GM19099 (cell line): ENCODE results near the gene SYPL1.

Source experiments
- POLR2A ChIP-seq: IDR thresholded peaks from 3 replicates; pipeline ENCODE4 v1.6.1; 2011; ENCODE audit warnings: low read depth; ENCODE audit not compliant: insufficient read length; ENCODE audit errors: extremely low read depth

The SYPL1 gene

DNA sequence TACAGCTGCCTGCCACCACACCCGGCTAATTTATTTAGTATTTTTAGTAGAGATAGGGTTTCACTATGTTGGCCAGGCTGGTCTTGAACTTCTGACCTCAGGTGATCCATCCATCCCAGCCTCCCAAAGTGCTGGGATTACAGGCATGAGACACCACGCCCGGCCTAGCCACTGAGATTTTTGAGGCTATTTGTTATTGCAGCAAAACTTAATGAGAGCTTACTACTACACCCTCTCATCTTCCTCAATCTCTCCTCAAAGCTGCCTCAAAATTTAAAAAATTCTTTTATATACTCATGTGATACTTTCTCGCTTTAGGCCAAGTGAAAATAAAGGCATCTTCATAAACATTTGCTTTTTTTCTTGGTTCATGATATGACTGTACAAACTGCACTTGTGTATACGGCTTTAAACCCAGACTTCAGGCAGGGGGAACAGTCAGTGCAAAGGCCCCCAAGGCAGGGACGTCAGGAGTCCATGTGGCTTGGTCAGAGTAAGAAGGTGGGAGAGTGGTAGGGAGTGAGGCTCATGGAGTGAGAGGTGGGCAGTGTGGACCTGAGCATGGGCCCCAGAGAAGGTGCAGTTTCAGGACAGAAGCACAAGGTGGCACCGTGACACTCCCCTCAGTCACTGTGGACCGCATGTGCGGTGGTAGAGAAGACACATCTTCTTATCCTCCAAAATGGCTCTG lies 55.5 kb downstream of the SYPL1 start:
- TF ChIP-seq POLR2A: no peak

DNA sequence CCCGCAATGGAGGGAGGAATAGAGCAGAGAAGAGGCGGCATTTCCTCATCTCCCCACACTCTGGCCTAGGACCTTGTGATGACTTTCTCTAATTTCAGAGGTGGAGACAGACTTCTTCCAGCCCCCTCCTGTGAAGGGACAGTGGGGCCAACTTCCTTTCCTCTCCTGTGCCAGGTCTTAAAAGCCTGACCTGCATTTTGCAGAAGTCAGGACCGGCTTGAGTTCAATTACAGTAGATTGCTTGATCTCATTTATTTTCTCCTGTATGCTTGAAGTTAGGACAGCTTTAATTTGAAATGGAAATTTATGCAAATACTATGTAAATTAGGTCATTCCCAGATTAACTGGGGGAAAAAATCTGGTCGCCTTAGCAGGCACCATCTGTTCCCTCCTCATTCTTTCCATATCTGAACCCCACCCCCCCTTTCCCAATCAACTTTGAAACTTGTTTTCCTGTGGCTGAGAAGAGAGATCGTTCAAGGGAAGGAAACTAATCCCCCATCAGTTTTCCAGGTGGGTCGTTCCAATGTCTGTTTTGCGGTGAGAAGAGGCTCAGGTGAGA lies 57.1 kb downstream of the SYPL1 start:
- no peak for TF ChIP-seq POLR2A

DNA sequence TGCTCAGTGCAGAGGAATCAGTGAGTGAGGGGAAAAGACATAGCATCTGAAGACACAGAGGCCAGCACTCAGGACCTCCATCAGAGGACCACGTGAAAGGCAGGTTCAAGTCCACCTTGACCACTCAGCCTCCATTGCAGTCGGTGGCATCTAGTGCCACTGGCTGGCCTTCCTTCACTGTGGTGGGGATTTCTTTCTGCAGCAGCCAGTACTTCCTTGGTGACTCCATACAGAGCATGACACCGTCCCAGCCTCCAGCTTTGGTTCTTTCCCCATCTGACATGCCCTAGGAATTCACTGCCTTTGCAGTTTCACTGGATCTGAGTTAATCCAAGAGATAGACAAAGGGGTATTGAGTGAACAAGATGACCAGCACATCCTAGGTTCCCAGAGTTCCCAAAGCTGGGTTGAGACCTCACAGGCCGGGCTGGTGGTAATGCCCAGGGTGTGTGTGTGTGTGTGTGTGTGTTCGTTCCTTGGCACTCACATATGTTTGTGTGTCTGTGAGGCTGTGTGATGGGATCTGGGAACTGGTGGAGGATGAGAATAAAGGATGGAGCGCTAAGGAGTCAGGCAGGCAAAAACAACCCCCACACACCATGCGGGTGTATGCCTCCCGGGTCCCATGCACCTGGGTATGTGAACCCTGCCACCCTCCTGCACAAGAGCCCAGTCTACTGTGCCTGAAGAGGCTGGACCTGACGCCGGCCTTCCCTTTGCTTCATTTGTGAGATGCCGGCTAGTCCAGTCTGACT lies 57.8 kb downstream of the SYPL1 start:
- TF ChIP-seq POLR2A: no peak

DNA sequence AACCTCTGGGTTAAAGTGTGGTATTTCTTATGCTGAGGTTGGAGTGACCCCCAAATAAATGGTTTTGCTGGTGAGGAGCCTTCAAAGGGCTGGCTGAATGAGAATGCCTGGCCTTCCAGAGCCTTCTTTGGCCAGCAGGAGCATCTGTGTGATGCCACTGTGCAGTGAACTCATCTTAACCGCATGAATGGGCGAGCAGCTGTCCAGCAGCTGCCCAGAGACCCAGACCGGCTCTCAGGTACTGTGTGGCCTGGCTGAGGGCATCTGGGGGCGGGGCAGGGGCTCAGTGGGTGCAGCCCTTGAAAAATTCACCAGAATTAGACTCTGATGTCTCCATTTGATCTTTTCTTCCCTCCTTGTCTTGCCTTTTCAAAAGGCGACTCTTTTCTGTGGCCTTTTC lies 59.0 kb downstream of the SYPL1 start:
- TF ChIP-seq POLR2A: no peak

DNA sequence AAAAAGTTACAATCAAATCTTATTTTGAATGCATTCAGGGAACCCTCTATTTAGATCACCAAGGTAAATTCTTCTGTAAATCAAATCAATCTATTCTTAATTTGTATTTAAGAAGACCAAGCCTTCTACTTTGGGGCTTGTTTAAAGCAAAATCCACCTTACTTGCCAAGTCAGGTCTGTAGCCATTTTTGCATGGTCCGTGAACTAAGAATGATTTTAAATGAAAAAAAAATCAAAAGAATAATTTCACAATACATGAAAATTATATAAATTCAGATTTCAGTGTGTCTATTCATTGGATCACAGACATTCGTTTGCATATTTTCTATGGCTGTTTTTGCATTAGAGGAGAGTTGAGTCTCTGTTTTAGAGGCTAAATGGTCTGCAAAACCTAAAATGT lies 59.4 kb downstream of the SYPL1 start:
- no peak for TF ChIP-seq POLR2A

DNA sequence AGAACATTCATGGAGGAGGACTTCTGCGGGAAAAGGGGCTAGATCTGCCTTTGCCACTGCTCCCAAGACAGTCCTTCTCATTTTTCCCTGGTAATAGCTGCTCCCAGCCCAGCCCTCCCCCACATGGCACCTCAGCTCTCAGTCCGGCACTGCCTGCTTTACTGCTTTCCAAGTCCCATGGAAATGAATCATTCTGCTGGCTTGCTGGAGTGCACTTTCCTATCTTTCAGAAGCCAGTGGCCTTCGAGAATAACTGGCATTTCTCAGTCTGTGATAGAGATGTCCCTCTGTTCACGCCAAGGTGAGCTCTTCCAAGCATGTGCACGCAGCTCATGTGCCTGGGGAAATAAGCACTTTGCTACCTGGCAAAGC lies 61.4 kb downstream of the SYPL1 start:
- TF ChIP-seq POLR2A: no peak

DNA sequence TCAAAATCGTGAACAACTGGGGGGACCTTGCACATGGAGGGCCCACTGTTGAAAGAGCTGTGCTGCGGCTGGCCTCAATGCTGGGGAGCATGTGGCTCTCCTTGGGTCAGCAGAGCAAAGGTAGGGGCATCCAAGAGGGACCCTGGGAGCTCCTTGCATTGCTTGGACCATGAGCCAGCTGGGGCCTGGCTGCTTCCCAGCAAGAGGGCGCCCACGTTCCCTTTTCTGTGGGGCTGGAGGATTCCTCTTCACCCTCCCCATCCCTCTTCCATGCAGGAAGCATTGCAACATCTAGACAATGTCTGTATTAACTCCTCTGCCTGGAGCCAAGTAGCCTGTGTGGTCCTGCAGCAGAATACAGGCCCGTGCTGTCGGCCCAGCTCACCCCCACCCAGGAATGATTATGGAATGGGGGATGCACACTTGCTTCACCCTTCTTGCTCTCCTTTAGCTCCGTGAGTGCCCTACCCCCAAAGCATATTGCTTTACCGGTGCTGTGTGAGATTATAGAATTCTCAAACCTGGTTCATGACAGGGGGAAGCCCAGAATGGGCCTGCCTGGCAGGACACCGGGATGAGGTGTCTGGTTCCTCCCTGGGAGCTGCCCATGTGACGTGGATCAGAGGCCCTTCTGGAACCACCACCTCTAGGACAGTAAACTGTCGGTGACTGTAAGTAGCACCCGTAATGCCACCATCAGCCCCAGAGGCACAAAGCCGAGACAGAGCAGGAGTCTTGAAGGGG lies 61.9 kb downstream of the SYPL1 start:
- TF ChIP-seq POLR2A: no peak

DNA sequence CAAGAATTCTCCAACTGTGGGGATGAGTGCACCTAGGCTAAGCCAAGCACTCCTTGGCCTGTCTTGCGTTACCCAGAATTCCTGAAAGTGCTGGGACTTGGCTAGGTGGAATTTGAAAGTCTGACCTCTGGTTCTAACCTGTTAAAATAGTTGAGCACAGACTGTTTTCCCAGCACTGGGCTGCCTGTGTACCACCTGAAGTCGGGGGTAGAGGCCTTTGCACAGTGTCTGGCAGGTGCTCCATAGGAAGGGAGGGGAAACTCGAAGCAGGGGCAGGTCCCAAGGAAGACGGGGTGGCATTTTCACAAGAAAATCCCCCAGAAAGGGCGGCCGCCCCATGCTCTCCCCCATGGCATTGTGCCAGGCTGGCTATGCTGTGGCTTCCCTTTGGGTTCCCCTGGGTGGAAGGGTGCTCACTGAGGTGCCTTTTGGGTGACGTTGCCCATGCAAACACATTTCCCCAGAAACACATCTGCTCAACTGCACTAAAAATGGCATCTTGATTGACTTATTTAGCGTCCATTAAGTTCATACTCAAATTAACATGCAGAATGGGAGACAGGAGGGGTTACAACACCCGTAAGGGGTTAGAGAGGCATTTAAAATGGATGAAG lies 62.9 kb downstream of the SYPL1 start:
- TF ChIP-seq POLR2A: no peak

DNA sequence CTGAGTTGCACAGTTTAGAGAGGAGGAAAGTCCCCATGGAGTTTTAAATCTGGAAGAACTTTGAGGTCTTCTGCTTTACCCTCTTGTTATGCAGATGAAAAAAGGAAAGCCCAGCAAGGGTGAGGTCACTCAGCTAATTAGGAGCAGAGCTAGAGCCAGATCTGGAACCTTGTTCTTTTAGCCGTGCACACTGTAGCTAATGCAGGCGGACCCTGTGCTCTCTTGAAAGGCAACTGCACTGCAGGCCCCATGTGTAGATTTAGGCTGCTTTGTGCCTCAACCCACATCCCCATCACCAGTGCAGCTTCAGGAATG lies 63.4 kb downstream of the SYPL1 start:
- no peak for TF ChIP-seq POLR2A

DNA sequence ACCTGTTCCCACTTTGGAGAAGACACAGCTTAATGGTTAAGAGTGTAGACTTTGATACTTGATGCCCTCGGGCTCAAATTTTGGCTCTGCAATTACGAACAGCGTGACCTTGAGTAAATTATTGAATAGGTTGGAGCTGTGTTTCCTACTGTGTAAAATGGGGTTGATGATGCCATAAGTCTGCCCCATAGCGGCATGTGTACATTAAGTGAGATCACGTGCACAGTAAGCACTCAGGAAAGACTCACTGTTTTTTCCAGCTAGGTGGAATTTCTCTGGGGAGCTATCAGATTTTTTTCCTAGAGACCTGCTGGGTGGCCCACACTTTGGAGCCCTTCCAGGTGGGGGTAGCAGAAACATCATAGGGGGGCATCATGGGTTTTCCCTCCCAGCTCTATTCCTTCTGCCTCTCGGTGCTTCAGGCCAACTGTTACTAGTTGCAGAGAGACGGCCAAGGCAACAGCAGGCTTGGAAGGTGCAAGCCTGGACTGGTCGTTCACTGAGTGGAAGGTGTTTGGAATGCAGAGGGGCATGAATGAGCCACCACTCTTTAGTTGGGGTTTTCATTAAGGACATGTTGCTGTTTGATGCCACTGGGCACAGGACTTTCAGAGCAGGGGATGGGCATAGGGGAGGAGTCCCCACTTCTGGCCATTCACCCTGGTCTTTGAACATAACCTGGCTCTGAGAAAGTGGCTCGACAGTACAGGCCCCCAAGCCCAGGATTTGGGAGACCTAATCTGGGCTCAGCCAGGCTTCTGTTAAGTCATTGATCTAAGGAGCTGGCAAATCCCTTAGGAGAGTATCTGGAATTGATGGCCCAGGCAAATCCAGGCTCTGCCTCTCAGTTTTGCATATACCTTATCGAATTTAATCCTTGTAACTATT lies 64.0 kb downstream of the SYPL1 start:
- no peak for TF ChIP-seq POLR2A

DNA sequence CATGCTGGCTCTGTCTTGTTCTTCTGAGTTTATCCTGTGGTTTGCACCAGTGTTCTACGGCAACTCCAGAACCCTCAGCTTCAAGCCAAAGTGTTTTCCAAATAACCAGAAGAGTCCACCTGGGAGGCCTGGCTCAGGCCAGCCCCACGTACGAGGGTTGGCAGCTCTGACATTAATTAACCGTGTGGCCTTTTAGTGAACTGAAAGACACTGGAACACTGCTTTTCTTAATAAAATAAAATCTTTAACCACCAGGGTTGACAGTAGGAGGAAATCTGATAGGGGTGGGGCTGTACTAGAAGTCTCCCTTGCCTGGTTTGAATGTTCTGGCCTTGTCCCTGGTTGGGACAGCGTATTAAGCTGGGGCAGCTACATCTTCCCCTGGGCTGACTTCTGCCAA lies 64.9 kb downstream of the SYPL1 start:
- TF ChIP-seq POLR2A: no peak

DNA sequence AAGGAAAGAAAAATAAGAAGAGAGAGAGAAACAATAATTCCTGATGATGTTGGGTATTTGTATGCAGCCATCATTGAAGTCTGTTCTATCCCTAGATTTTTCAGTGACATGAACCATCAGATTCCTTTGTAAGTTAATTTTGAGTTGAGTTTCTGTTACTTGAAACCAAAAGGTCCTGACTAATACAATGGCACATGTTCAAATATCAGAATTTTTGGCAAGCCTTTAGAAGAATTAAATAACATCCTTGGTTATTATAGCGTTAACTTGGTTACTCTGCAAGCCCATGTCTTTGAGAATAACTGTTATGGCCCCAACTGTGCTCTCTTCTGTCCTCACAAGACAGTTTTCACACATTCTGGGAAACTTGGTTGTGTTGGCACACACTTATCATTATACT lies 66.5 kb downstream of the SYPL1 start:
- no peak for TF ChIP-seq POLR2A

DNA sequence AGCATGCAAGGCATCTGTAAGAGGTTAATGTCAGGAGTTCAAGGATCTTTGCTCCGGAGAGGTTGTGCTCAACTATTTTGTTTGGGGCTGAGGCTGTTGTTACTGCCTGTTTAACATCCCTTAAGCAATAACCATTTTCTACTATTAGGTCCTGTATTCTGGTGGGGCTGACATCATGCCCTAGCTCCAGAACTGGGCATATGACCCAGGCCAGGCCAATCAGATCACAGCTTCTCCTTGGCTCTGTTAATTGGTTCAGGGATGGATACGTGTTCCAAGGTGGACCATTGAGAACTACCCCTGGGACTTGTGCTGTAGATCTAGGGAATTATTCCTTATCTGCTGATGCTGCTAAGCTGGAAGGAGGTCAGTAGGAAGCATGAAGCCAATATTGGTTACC lies 67.0 kb downstream of the SYPL1 start:
- TF ChIP-seq POLR2A: no peak

DNA sequence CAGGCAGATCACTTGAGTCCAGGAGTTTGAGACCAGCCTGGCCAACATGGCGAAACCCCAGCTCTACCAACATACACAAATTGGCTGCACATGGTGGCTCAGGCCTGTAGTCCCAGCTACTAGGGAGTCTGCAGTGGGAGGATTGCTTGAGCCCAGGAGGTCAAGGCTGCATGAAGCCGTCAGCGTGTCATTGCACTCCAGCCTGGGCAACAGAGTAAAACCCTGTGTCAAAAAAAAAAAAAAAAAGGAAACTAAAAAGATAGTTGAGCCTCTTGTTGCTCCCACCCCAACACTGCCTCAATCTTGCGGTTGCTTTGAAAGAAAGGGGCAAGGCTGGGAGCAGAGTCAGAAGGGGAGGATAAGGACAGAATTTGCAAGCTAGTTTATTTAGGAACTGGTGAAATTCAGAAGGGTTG lies 69.9 kb downstream of the SYPL1 start:
- TF ChIP-seq POLR2A: no peak
